Measurements from ENCODE around the gene DNAAF1. TPM values are rescaled to one million over a fixed set of nuclear protein-coding genes. Genes with fewer than 3 reads are reported as not detected.
A peak's percentile ranks its signal among the peaks of the same experiment; 100 is the strongest.

The DNAAF1 gene
- total and polyA plus RNA-seq, 8 donors: 0.28 to 8.7 (median 0.50) TPM

DNA sequence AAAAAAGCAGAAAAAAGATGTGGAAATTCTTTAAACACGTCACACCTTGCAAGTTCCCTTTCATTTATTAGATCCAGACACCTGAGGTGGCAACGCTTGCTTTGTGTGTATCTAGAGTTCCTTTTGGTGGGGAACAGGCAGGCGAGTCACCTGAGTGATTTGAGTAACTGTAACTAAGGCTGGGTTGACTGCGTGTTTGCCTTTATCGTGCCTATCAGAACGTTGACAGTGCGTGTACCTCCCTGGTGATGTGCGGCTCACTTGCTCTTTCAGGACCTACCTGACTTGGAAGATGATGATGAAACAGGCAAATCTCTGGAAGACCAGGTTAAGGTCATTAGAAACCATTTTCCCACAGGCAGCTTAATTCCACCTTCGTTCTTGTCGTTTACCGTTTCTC is 29.3 kb downstream of the DNAAF1 start:
- FAIRE-seq (no peak), ATAC-seq (no peak), DNase-seq (no peak)
- TF ChIP-seq, protein P1, sequence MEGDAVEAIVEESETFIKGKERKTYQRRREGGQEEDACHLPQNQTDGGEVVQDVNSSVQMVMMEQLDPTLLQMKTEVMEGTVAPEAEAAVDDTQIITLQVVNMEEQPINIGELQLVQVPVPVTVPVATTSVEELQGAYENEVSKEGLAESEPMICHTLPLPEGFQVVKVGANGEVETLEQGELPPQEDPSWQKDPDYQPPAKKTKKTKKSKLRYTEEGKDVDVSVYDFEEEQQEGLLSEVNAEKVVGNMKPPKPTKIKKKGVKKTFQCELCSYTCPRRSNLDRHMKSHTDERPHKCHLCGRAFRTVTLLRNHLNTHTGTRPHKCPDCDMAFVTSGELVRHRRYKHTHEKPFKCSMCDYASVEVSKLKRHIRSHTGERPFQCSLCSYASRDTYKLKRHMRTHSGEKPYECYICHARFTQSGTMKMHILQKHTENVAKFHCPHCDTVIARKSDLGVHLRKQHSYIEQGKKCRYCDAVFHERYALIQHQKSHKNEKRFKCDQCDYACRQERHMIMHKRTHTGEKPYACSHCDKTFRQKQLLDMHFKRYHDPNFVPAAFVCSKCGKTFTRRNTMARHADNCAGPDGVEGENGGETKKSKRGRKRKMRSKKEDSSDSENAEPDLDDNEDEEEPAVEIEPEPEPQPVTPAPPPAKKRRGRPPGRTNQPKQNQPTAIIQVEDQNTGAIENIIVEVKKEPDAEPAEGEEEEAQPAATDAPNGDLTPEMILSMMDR (IDR thresholded peaks at IDR 0.05): no peak
- no peaks in the 10 kb centered on the region for H3K36me3 ChIP-seq
- no peak overlapping the region for H3K27ac ChIP-seq
- H3K27me3 ChIP-seq: no peaks in the 10 kb centered on the region
- intact Hi-C loops (cut with DNase I): loop anchor here in 1 of 3 donors (10.0 kb wide), 1 partner anchor 210 kb away; the partner anchor contains the start of gene NECAB2
- H3K4me1 ChIP-seq: peaks cover 0 to 6% (median 0%) of the 10 kb centered on the region in 3 donors
- 48 to 65% methylated on average over 11 of the region's 11 CpGs for WGBS, 2 donors
- no peak overlapping the region for H3K4me3 ChIP-seq
- no peaks in the 10 kb centered on the region for H3K9me3 ChIP-seq

DNA sequence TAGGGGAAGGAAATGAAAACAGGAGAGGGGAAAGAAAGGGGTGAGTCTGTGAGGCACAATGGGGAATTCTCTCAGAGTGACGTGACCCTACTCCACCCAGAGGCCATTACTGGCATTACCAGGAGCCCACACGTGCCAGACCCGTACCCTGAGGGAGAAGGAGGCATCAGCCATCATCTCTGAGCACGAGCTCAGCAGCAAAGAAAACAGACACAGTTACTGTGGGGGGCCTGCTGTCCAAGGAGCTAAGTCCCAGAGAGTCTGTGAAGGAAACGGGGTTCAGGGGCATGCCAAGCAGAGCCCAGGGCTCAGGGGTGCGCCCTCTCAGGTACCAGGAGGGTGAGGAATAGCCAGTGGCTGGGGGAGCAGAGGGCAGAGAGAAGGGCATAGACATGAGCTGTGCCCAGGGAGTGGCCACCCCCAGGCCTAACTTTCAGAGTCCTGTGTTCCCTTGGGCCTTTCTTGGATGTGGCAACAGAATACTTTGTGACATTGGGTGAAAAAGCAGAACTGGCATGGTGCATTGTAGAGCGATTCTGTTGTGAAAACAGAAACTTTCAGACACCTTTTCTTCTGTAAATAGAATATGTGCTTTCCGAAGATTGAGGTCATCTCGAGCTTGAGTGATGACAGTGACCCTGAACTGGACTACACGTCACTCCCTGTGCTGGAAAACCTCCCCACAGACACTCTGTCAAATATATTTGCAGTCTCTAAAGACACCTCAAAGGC is 30.4 kb downstream of the DNAAF1 start:
- H3K4me1 ChIP-seq: peaks cover 0 to 6% (median 0%) of the 10 kb centered on the region in 3 donors
- peak in 3 of 6 donors; percentile 46 to 75 (median 59) for DNase-seq
- H3K36me3 ChIP-seq: peaks cover 0 to 7% (median 5%) of the 10 kb centered on the region in 3 donors
- no peak overlapping the region for H3K27ac ChIP-seq
- intact Hi-C loops (cut with DNase I): loop anchor here in 1 of 3 donors (5.0 to 10.0 kb wide), 2 partner anchors 83 to 211 kb away; partner anchors contain the start of gene NECAB2
- H3K27me3 ChIP-seq: no peaks in the 10 kb centered on the region
- 20 to 51% methylated on average over 10 of the region's 10 CpGs for WGBS, 2 donors
- FAIRE-seq: no peak
- peak; percentile 82 to 90 (median 86) for ATAC-seq
- no peak overlapping the region for H3K4me3 ChIP-seq
- TF ChIP-seq, protein P1 (IDR thresholded peaks at IDR 0.05): peak; percentile 40 to 79 (median 58)
- no peaks in the 10 kb centered on the region for H3K9me3 ChIP-seq

DNA sequence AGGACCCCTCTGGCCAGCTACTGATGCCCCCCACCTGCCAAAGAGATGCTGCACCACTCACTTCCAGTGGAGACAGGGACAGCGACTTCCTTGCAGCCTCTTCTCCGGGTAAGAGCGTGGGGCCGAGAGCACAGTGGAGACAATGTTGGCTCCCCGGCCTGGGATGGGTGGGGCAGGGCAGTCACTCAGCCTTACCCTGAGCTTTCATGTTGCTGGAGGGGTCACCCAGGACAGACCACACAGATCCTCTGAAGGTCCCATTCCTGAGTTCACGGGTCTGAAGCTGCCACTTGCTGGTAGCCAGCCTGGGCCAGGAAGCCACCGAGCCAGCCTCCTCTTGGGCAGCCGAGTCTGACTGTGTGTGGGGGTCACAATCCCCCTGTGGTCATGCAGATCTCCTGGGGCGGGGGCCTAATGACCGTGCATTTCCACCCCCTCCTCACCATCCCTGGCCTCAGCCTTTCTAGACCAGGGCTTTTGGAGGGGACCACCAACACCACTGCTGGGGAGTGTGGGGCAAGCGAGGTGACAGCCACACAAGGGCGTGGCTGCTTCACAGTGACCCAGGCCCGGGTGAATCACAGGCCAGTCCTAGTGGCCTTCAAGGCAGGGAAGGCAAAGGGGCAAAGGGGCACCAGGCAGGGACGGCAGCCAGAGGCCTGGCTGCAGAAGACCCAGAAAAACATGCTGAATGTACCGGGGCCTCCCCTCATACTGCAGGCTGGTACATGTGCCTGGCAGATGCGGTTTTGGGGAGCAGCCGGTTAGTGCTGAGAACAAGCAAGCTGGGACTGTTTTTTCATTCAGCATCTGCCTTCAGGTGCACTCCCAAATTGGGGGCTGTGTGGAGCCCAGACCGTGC is 31.3 kb downstream of the DNAAF1 start:
- peak in 1 of 4 donors; percentile 3 for ATAC-seq
- Histone ChIP-seq H3K4me1 (peaks cover 0 to 6% (median 0%) of the 10 kb centered on the region in 3 donors), H3K36me3 (peaks cover 0 to 15% (median 5%) of the 10 kb centered on the region in 3 donors), H3K9me3 (no peaks in the 10 kb centered on the region), H3K27ac (peak overlapping the region in 3 of 4 donors; percentile 26 to 57 (median 42)), H3K4me3 (no peak overlapping the region), H3K27me3 (no peaks in the 10 kb centered on the region)
- WGBS, 2 donors: 55 to 63% methylated on average over 18 of the region's 18 CpGs
- no peak for DNase-seq
- intact Hi-C loops (cut with DNase I): loop anchor here in 1 of 3 donors (5.0 to 10.0 kb wide), 2 partner anchors 84 to 212 kb away; partner anchors contain the start of gene NECAB2
- FAIRE-seq: no peak
- TF ChIP-seq, protein P1 (IDR thresholded peaks at IDR 0.05): no peak

DNA sequence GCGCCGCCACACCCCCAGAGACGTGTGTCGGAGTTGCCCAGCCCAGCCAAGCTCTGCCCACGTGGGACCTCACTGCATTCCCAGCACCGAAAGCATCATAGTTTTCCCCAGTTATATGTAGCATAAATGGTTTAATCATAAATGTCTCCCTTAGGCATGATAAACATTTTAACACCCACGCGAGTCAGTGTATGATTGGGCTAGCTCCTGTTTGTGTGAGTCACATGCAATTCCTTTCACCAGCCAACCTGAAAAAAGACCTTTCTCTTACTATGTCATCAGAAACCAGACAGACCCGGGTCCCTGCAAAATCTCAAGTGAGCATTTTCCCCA is 32.6 kb downstream of the DNAAF1 start:
- Histone ChIP-seq H3K36me3 (peaks cover 0 to 18% (median 12%) of the 10 kb centered on the region in 3 donors), H3K4me3 (no peak overlapping the region), H3K27ac (peak overlapping the region in 3 of 4 donors; percentile 5 to 57 (median 8)), H3K9me3 (no peaks in the 10 kb centered on the region), H3K27me3 (no peaks in the 10 kb centered on the region), H3K4me1 (peaks cover 0 to 6% (median 0%) of the 10 kb centered on the region in 3 donors)
- DNase-seq (no peak), FAIRE-seq (no peak), ATAC-seq (no peak)
- 62 to 73% methylated on average over 9 of the region's 9 CpGs for WGBS, 2 donors
- intact Hi-C loops (cut with DNase I): loop anchor here in 1 of 3 donors (5.0 to 10.0 kb wide), 2 partner anchors 85 to 213 kb away; partner anchors contain the start of gene NECAB2
- TF ChIP-seq, protein P1 (IDR thresholded peaks at IDR 0.05): no peak

All from pancreas (tissue), 10 donors.